Gastroesophageal sphincter (tissue), 3 donors: Measurements from ENCODE around the gene ZMYND10.

Source experiments
- EP300 ChIP-seq: sonication (generic); formaldehyde crosslinking; IDR thresholded peaks from one replicate; pipeline ENCODE4 v1.6.1; 2017; ENCODE audit warnings: antibody characterized with exemption, mild to moderate bottlenecking
- POLR2A ChIP-seq, 2 donors: fragments of 450-650 bp; IDR thresholded peaks; one replicate each; pipeline ENCODE4 v1.6.1; 2017; ENCODE audit warnings: antibody characterized with exemption in 2 of 2, mild to moderate bottlenecking in 2 of 2, moderate library complexity in 1 of 2
- POLR2AphosphoS5 ChIP-seq: sonication (generic); formaldehyde crosslinking; IDR thresholded peaks from one replicate; pipeline ENCODE4 v1.6.1; 2017; ENCODE audit warnings: antibody characterized with exemption
- TF ChIP-seq, protein P1 (sequence below), 4 experiments: fragments of 200-600 bp in 2 of 4; fragments of 450-650 bp in 2 of 4; sonication (generic) in 1 of 4; IDR thresholded peaks; one replicate each; pipeline ENCODE4 v1.5.1; 2017 to 2019; ENCODE audit warnings: antibody characterized with exemption in 4 of 4, mild to moderate bottlenecking in 2 of 4, moderate library complexity in 2 of 4

DNA sequence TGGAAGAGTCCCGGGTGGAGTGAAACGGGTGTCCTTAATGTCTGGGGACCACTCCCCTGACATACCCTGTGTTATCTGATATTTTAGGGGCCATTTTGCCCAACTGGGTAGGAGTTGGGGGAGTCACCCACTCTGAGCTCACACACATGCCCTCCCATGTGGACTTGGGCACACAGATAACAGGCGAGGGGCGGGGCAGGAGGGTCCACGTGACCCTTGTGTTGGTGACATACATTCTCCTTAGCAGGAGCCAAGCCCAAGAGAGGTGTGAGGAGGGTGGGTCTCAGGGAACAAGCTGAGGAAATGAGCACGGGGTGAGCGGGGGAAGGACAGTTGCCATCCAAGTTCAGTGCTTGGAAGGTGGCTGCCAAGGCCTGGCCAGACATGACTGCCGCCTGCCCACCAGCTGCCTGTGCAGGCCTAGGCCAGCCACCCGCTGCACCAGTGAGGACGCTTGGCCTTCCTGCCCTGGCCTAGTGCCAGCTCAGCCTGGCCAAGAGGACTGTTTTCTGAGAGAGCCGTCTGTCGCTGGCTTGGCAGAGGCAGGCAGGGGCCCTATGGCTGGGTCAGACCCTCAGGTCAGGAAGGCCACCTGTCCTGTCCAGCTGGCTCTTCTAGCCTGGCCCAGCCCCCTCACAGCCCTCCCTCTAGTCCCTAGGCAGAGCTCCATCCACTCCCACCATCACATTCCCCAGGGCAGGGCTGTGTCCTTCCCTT is 45.1 kb upstream of the ZMYND10 start:
- TF ChIP-seq EP300 (no peak), POLR2AphosphoS5 (no peak), POLR2A (IDR thresholded peaks at IDR 0.05) (no peak)
- TF ChIP-seq, protein P1, sequence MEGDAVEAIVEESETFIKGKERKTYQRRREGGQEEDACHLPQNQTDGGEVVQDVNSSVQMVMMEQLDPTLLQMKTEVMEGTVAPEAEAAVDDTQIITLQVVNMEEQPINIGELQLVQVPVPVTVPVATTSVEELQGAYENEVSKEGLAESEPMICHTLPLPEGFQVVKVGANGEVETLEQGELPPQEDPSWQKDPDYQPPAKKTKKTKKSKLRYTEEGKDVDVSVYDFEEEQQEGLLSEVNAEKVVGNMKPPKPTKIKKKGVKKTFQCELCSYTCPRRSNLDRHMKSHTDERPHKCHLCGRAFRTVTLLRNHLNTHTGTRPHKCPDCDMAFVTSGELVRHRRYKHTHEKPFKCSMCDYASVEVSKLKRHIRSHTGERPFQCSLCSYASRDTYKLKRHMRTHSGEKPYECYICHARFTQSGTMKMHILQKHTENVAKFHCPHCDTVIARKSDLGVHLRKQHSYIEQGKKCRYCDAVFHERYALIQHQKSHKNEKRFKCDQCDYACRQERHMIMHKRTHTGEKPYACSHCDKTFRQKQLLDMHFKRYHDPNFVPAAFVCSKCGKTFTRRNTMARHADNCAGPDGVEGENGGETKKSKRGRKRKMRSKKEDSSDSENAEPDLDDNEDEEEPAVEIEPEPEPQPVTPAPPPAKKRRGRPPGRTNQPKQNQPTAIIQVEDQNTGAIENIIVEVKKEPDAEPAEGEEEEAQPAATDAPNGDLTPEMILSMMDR (IDR thresholded peaks at IDR 0.05): no peak
